22Rv1 (cell line): ENCODE results near the gene ZNF214.

ENCODE experiments used
- H3K27ac ChIP-seq: fragments of 450-650 bp; 2 replicates; pipeline ENCODE4 v1.5.1; 2017
- ZFX ChIP-seq: fragments of 450-650 bp; IDR thresholded peaks from 2 replicates; pipeline ENCODE4 v1.6.1; 2017; ENCODE audit warnings: antibody characterized with exemption, borderline replicate concordance
- TF ChIP-seq, protein P1 (sequence below): fragments of 450-650 bp; IDR thresholded peaks from 2 replicates; pipeline ENCODE4 v1.5.1; 2017; ENCODE audit warnings: mild to moderate bottlenecking

Gene ZNF214

DNA sequence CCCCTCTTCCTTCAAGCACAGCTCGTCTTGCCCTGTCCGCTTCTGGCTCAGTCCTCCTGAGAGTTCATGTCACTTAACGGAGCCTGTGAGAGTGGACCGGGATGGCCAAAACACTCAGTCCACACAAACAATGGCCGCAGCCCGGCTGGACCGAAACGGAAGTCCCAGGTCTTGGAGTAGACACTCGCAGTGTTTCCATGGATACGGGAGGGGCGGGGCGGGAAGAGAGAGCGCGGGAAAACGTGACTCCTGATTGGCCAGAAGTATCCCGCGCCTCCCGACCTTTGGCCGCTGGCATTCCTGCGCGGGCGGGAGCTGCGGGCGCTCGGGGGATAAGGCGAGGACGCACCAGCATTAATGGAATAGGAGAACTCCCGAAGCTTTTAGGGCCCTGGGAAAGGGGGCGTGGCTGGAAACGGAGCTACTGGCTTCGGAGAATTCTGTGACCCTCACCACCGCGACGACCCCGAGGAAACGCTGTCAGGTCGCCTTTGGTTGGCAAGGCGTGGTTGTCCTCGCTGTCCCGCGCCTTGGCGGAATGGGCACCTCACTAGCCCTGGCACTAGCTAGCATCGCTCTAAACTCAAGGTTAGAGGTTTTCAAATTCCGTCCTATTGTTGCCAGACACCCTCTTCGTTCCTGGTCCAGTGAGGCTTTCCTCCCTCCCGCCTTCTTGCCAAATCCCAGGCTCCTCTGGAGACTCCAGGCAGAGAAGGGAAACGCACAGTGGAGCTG is at the start of gene ZNF214, which contains the start of gene NLRP14:
TSS of gene ZNF214 (minus strand) at position 164 of the 735 bp plus-strand sequence. CDS start 17,511 bp downstream, outside the sequence.
TSS of gene NLRP14 (plus strand) at position 297 of the 735 bp plus-strand sequence. CDS start 18,108 bp downstream, outside the sequence.
- TF ChIP-seq, protein P1, sequence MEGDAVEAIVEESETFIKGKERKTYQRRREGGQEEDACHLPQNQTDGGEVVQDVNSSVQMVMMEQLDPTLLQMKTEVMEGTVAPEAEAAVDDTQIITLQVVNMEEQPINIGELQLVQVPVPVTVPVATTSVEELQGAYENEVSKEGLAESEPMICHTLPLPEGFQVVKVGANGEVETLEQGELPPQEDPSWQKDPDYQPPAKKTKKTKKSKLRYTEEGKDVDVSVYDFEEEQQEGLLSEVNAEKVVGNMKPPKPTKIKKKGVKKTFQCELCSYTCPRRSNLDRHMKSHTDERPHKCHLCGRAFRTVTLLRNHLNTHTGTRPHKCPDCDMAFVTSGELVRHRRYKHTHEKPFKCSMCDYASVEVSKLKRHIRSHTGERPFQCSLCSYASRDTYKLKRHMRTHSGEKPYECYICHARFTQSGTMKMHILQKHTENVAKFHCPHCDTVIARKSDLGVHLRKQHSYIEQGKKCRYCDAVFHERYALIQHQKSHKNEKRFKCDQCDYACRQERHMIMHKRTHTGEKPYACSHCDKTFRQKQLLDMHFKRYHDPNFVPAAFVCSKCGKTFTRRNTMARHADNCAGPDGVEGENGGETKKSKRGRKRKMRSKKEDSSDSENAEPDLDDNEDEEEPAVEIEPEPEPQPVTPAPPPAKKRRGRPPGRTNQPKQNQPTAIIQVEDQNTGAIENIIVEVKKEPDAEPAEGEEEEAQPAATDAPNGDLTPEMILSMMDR = no peak
- no peak for TF ChIP-seq ZFX
- H3K27ac ChIP-seq = peak within 1 kb of the TSS; percentile 68

DNA sequence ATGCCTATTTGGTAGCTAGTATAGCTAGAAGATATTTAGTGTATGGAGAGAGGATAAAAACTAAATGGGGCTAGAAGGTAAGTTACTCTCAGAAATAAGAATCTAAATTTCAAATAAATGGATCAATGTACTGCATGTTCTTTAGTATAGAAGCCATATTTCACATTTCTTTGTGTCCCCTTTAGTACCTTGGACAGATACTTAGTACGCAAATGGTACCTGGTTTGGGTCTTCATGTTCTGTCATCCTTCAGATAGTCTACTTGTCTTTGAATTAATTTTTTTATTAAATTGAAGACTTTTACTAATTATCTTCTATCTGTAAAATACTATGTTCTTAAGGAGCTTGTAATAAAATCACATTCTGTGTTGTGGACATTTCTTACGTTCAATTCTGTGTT is 42.4 kb upstream of the ZNF214 start:
- TF ChIP-seq ZFX = no peak
- TF ChIP-seq, protein P1 = no peak
- H3K27ac ChIP-seq = no peak overlapping the region

DNA sequence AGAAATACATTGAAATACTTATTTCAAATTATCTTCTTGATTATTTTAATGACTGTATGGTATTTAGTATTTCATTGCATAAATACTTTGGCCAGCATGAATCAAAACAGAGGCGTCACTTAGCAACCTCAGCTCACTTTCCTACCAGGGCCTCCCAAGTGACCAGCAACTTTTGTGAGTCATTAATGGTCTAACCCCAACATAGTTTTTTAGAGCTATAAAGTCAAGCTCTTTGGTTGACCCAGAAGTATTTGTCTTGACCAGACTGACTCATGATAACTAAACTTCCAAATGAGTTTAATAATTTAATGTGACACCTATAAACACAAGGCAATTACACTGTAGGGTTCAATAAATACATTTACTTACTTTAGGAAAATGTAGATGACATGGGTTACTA is 40.7 kb upstream of the ZNF214 start:
- no peak overlapping the region for H3K27ac ChIP-seq

DNA sequence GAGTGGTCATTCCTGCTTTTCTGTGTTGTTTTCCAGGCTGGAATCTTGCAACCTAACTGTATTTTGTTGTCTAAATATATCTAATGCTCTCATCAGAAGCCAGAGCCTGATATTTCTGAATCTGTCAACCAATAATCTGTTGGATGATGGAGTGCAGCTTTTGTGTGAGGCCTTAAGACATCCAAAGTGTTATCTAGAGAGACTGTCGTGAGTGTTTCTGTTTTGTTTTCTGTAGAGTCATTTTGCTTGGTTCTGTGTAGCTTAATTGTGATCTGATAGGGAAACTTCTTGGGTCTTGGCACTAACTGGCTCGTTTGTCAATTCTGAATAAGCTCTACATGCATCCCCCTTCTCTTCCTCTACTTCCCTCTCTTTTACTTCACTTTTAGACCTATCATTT is 37.5 kb upstream of the ZNF214 start:
- H3K27ac ChIP-seq = no peak overlapping the region
- no peak for TF ChIP-seq ZFX
- TF ChIP-seq, protein P1 = no peak

More for the DNA sequence above, 40.7 kb upstream of the ZNF214 start:
- TF ChIP-seq, protein P1 = no peak
- no peak for TF ChIP-seq ZFX

DNA sequence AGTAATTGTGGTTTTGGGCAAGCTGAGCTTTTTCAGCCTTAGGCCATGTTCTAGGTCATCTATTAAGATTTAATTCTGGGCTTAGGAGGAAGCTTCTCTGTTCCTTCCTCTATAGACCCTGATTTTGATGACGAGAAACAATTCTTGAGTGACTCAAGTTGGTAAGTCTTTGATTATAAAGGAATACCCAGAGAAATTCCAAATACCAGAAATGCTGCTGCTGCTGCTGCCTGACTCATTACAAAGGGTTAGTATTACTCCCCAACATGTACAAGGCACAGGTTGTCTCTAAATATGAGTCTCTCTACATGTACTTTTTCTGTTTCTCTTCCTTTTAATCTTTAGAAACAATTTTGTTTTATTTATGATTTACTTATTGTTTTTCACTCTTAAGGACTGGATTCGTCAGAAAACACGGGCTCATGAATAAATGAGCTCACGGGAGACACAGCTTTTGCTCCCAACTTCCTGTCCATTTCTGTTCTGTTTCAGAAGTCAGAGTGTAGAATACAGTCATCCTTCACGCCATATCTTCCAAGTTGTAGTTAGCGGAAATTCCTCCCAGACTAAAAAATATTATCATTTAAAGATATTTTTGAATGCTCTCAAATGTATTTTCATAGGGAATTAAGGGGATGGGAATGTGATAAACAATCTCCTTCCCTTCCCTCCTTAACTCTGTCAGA is 36.8 kb upstream of the ZNF214 start:
- no peak overlapping the region for H3K27ac ChIP-seq

DNA sequence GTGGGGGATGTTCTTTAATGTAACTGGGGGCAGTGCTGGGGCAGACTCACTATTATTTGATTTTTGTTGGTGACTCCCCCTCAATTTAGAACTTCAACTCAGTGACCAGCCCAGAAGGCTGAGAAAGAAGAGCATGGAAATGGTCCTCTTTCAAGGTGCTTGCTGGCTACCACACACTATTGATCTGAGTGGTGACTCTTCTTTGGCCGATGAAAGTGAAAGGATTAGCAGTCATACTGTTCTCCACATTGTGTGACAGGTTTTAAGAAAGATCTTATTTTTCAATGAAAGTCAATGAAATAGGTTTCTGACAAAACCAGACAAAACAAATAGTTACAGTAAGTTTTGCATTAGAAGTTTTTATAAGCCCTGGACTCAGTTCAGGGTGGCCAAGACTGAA is 30.0 kb upstream of the ZNF214 start:
- H3K27ac ChIP-seq = no peak overlapping the region
- no peak for TF ChIP-seq ZFX
- TF ChIP-seq, protein P1 = no peak

More for the DNA sequence above, 36.8 kb upstream of the ZNF214 start:
- TF ChIP-seq ZFX = no peak
- TF ChIP-seq, protein P1 = no peak

DNA sequence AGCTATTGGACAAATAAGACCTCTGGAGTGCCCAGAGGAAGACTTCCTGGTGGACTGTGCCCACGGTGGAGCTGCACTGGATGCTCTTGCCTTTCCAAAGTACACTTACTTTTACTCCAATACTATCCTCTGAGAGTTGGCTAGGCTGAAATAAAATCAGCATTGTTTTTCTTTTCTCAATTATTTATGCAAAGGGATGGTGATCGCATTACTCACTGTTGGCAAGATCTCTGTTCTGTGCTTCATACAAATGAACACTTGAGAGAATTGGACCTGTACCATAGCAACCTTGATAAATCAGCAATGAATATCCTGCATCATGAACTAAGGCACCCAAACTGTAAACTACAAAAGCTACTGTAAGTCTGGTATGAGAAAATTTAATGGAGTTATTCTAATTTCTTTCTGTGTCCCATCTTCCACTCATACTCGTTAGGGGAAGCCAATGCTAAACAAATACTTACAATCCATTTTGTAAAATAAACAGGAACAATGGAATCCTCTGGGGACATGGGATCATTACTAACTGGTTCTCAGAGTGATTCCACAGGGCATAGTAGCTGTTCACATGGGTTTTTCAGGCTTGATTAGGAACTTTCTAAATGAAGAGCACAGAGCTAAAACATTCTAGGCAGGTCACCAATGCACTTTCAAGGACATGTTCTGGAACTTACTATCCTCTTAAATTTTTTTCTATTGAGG is 26.5 kb upstream of the ZNF214 start:
- no peak overlapping the region for H3K27ac ChIP-seq
- TF ChIP-seq ZFX = no peak
- TF ChIP-seq, protein P1 = no peak
